ENCODE results near the gene CDC42. TPM values are rescaled to one million over a fixed set of nuclear protein-coding genes. Genes with fewer than 3 reads are reported as not detected.

CDC42 gene
- total and polyA plus RNA-seq, 2 of the 13 experiments (the other 11 are each of a cell fraction or from before 2014, with no cell fraction given) = 138 to 237 TPM

GRCh38 chr1:22025368-22026155, 26.9 kb upstream of the CDC42 start (continued):
- TF ChIP-seq RNF219 (CRISPR knock-in tag; IDR thresholded peaks at IDR 0.05) = no peak
- TF ChIP-seq NFIB (CRISPR knock-in tag; IDR thresholded peaks at IDR 0.05; ENCODE audit: borderline replicate concordance) = no peak
- peak; percentile 45; the same call in 1 of the 2 replicates for TF ChIP-seq ZBTB7A (CRISPR knock-in tag; IDR thresholded peaks at IDR 0.05)
- TF ChIP-seq, protein P1, sequence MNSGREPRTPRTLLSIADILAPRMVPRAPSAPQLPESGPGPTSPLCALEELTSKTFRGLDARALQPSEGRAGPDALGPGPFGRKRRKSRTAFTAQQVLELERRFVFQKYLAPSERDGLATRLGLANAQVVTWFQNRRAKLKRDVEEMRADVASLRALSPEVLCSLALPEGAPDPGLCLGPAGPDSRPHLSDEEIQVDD (CRISPR knock-in tag; IDR thresholded peaks at IDR 0.05; ENCODE audit: borderline replicate concordance) = no peak
- 0 out of 2 replicates have a peak, but pooled peaks have one; percentile 84 for TF ChIP-seq ZNF468 (CRISPR knock-in tag; IDR thresholded peaks at IDR 0.05)
- no peak for TF ChIP-seq NCOA5 (CRISPR knock-in tag; IDR thresholded peaks at IDR 0.05)
- TF ChIP-seq ZNF205 (CRISPR knock-in tag; IDR thresholded peaks at IDR 0.05) = peak; percentile 61
- TF ChIP-seq ZNF44 (CRISPR knock-in tag; IDR thresholded peaks at IDR 0.05) = no peak
- TF ChIP-seq ZNF276 (CRISPR knock-in tag; IDR thresholded peaks at IDR 0.05; ENCODE audit: low read depth) = no peak
- no peak for TF ChIP-seq MTERF4 (CRISPR knock-in tag; IDR thresholded peaks at IDR 0.05)
- TF ChIP-seq IKZF1 (IDR thresholded peaks at IDR 0.05) = no peak
- TF ChIP-seq ZNF660 (CRISPR knock-in tag; IDR thresholded peaks at IDR 0.05; ENCODE audit: borderline replicate concordance, low read depth) = no peak
- no peak for TF ChIP-seq ZNF672 (CRISPR knock-in tag; IDR thresholded peaks at IDR 0.05)
- TF ChIP-seq TEAD3 (CRISPR knock-in tag; optimal IDR thresholded peaks at IDR 0.05; ENCODE audit: borderline replicate concordance) = no peak
- TF ChIP-seq ZFX (CRISPR knock-in tag; IDR thresholded peaks at IDR 0.05; ENCODE audit: low read depth) = peak; percentile 88
- TF ChIP-seq ZNF614 (CRISPR knock-in tag; IDR thresholded peaks at IDR 0.05; ENCODE audit: borderline replicate concordance) = peak; percentile 19; the same call in 1 of the 2 replicates
- TF ChIP-seq MEF2D (CRISPR knock-in tag; IDR thresholded peaks at IDR 0.05) = peak; percentile 68
- TF ChIP-seq PHB2 (IDR thresholded peaks at IDR 0.05; ENCODE audit: partially characterized antibody) = no peak
- TF ChIP-seq MLXIP (CRISPR knock-in tag; IDR thresholded peaks at IDR 0.05; ENCODE audit: borderline replicate concordance) = no peak
- TF ChIP-seq GTF2F1 (IDR thresholded peaks at IDR 0.05; ENCODE audit: low read length) = no peak; the same call in 1 of the 2 replicates
- TF ChIP-seq MBNL3 (CRISPR knock-in tag; conservative IDR thresholded peaks at IDR 0.05) = no peak
- TF ChIP-seq BRD4 (CRISPR knock-in tag; IDR thresholded peaks at IDR 0.05) = 0 out of 2 replicates have a peak, but pooled peaks have one; percentile 23

Data from HepG2 (cell line).